CD14-positive monocyte (primary cell): ENCODE data around the gene C15orf40. TPM values are rescaled to one million over a fixed set of nuclear protein-coding genes. Genes with fewer than 3 reads are reported as not detected.

ENCODE experiments used
- DNase-seq, 3 donors: peaks; one replicate each; pipeline ENCODE4 v3.0.0-alpha.2; 2011 to 2022
- H2AFZ ChIP-seq: 2 replicates; pipeline ENCODE4 v1.6.0; 2012; ENCODE audit warnings: mild to moderate bottlenecking, low read depth, low read length, inconsistent platforms; ENCODE audit not compliant: insufficient read depth, poor library complexity, severe bottlenecking
- H3K27ac ChIP-seq, 2 donors: 1 replicate in 1 of 2; 2 replicates in 1 of 2; pipeline ENCODE4 v1.5.1; 2012 to 2013; ENCODE audit warnings: low read length in 2 of 2, control low read depth in 1 of 2, inconsistent platforms in 1 of 2, low read depth in 1 of 2, mild to moderate bottlenecking in 1 of 2
- H3K27me3 ChIP-seq, 2 donors: one replicate each; pipeline versions ENCODE4 v1.6.0 to v1.6.1; 2011 to 2013; ENCODE audit warnings: low read length in 2 of 2; ENCODE audit not compliant: control insufficient read depth in 2 of 2, insufficient read depth in 2 of 2
- H3K36me3 ChIP-seq, 2 donors: replicated peaks in 1 of 2; 1 replicate in 1 of 2; 2 replicates in 1 of 2; pipeline versions ENCODE4 v1.5.1 to v1.6.1; 2012 to 2013; ENCODE audit warnings: low read length in 2 of 2, control low read depth in 1 of 2, inconsistent platforms in 1 of 2, mild to moderate bottlenecking in 1 of 2; ENCODE audit not compliant: insufficient read depth in 2 of 2, control insufficient read depth in 1 of 2
- H3K4me1 ChIP-seq, 2 donors: 1 replicate in 1 of 2; 2 replicates in 1 of 2; pipeline versions ENCODE4 v1.5.1 to v1.6.1; 2012 to 2013; ENCODE audit warnings: low read length in 2 of 2, control low read depth in 1 of 2, inconsistent platforms in 1 of 2, mild to moderate bottlenecking in 1 of 2, moderate library complexity in 1 of 2; ENCODE audit not compliant: insufficient read depth in 2 of 2, control insufficient read depth in 1 of 2
- H3K4me2 ChIP-seq: replicated peaks from 2 replicates; pipeline ENCODE3; 2012; ENCODE audit warnings: low read length, moderate library complexity, mild to moderate bottlenecking; ENCODE audit not compliant: poor library complexity, severe bottlenecking; ENCODE audit errors: extremely low read depth
- H3K4me3 ChIP-seq, 3 experiments: fragments of 200-600 bp in 1 of 3; sonication (generic) in 1 of 3; replicated peaks in 1 of 3; 1 replicate in 2 of 3; 2 replicates in 1 of 3; pipeline ENCODE4 v1.5.1; 2011 to 2013; ENCODE audit warnings: low read length in 3 of 3, mild to moderate bottlenecking in 3 of 3, control low read depth in 2 of 3, low read depth in 2 of 3, inconsistent platforms in 1 of 3, moderate library complexity in 1 of 3
- H3K79me2 ChIP-seq: 2 replicates; pipeline ENCODE4 v1.6.0; 2012; ENCODE audit warnings: mild to moderate bottlenecking, control low read depth, inconsistent platforms, low read length, moderate library complexity; ENCODE audit not compliant: insufficient read depth
- H3K9ac ChIP-seq: 2 replicates; pipeline ENCODE4 v1.6.0; 2017; ENCODE audit warnings: low read length, mild to moderate bottlenecking; ENCODE audit not compliant: insufficient read depth, poor library complexity, severe bottlenecking
- H3K9me3 ChIP-seq, 2 donors: replicated peaks in 1 of 2; 1 replicate in 1 of 2; 2 replicates in 1 of 2; pipeline versions ENCODE4 v1.5.1 to v1.6.1; 2012 to 2013; ENCODE audit warnings: low read length in 2 of 2, control low read depth in 1 of 2; ENCODE audit not compliant: control insufficient read depth in 1 of 2, insufficient read depth in 1 of 2
- H4K20me1 ChIP-seq: 2 replicates; pipeline ENCODE4 v1.6.0; 2012; ENCODE audit warnings: mild to moderate bottlenecking, low read length, control low read depth, moderate library complexity; ENCODE audit not compliant: insufficient read depth
- H3K27ac Mint-ChIP-seq, 7 donors: one replicate each; pipeline ENCODE4 v1.8.0; 2020; ENCODE audit warnings: mild to moderate bottlenecking in 7 of 7, mixed read lengths in 7 of 7, moderate library complexity in 6 of 7, inconsistent platforms in 2 of 7
- H3K27me3 Mint-ChIP-seq, 3 donors: one replicate each; pipeline ENCODE4 v1.8.0; 2021 to 2022; ENCODE audit warnings: low read depth in 3 of 3, mild to moderate bottlenecking in 3 of 3, mixed read lengths in 3 of 3, moderate library complexity in 3 of 3, inconsistent platforms in 1 of 3
- H3K36me3 Mint-ChIP-seq, 2 donors: one replicate each; pipeline ENCODE4 v1.8.0; 2020; ENCODE audit warnings: mixed read lengths in 2 of 2, inconsistent platforms in 1 of 2, mild to moderate bottlenecking in 1 of 2
- H3K4me1 Mint-ChIP-seq: one replicate; pipeline ENCODE4 v1.8.0; 2020; ENCODE audit warnings: mild to moderate bottlenecking, mixed read lengths
- H3K4me3 Mint-ChIP-seq, 2 donors: one replicate each; pipeline ENCODE4 v1.8.0; 2020; ENCODE audit warnings: mild to moderate bottlenecking in 2 of 2, mixed read lengths in 2 of 2, moderate library complexity in 1 of 2
- H3K9me3 Mint-ChIP-seq, 7 donors: one replicate each; pipeline ENCODE4 v1.8.0; 2020 to 2022; ENCODE audit warnings: mixed read lengths in 7 of 7, mild to moderate bottlenecking in 6 of 7, moderate library complexity in 6 of 7, inconsistent platforms in 2 of 7
- CTCF ChIP-seq: fragments of 200-600 bp; IDR thresholded peaks from one replicate; pipeline ENCODE4 v1.8.0; 2022; ENCODE audit warnings: antibody characterized with exemption, mild to moderate bottlenecking
- WGBS: methylation state at CpG from one replicate; pipeline ENCODE4 v1.1.5; 2013; ENCODE audit warnings: missing lambda C conversion rate; ENCODE audit not compliant: insufficient coverage; 5-methylcytosine and 5-hydroxymethylcytosine counted together
- intact Hi-C, 2 donors: fragments of 100-400 bp; cut with micrococcal nuclease; formaldehyde crosslinking; loops; one replicate each; pipeline versions ENCODE4 v1.15.0 to v1.15.1; 2023
- polyA plus RNA-seq, 3 donors: library from polyadenylated mRNA; depleted of rRNA in 1 of 3; unstranded in 2 of 3; stranded (reverse) in 1 of 3; fragments of 300-500 nt in 2 of 3; fragments of >200 nt in 1 of 3; fragmentation: Illumina TruSeq in 2 of 3; gene quantifications; 1 replicate in 2 of 3; 2 replicates in 1 of 3; pipeline ENCODE4 v1.2.3, GENCODE V29; 2012 to 2021

C15orf40 gene
- polyA plus RNA-seq, 3 donors = 13.0 to 32.1 (median 25.7) TPM

GRCh38 chr15:83016906-83017305, 5.5 kb upstream of the C15orf40 start:
- Histone ChIP-seq H3K9me3 (no peaks in the 10 kb centered on the region), H3K4me1 (peaks cover 11 to 12% of the 10 kb centered on the region in 2 donors), H3K27me3 (no peaks in the 10 kb centered on the region), H3K4me2 (no peak overlapping the region), H3K27ac (no peak overlapping the region), H2AFZ (no peak overlapping the region), H3K4me3 (no peak overlapping the region), H4K20me1 (peaks cover 12% of the 10 kb centered on the region), H3K36me3 (peaks cover 46 to 51% of the 10 kb centered on the region in 2 donors), H3K9ac (no peak overlapping the region), H3K79me2 (no peaks in the 10 kb centered on the region)
- TF ChIP-seq CTCF = no peak
- 100% methylated on average over 3 of the region's 5 CpGs for WGBS
- peaks cover 17% of the 10 kb centered on the region for H3K4me1 Mint-ChIP-seq
- no peak overlapping the region for H3K4me3 Mint-ChIP-seq
- H3K27me3 Mint-ChIP-seq = no peaks in the 10 kb centered on the region
- intact Hi-C loops = loop anchor here in 1 of 2 donors (10.0 kb wide), 1 partner anchor 48 kb away; the partner anchor contains the start of gene BTBD1
- peaks cover 36 to 53% of the 10 kb centered on the region in 2 donors for H3K36me3 Mint-ChIP-seq
- no peak overlapping the region for H3K27ac Mint-ChIP-seq
- no peaks in the 10 kb centered on the region for H3K9me3 Mint-ChIP-seq
- DNase-seq = no peak

- peak overlapping the region in 2 of 7 donors; percentile 50 to 75 for H3K27ac Mint-ChIP-seq
Measured at GRCh38 chr15:83015361-83015760, 3.9 kb upstream of the C15orf40 start.

More at GRCh38 chr15:83015361-83015760, 3.9 kb upstream of the C15orf40 start:
- Histone ChIP-seq H2AFZ (no peak overlapping the region), H3K27ac (peak overlapping the region in 1 of 2 donors; percentile 3), H3K27me3 (no peaks in the 10 kb centered on the region), H3K79me2 (peaks cover 11% of the 10 kb centered on the region), H4K20me1 (peaks cover 14% of the 10 kb centered on the region), H3K9me3 (no peaks in the 10 kb centered on the region), H3K4me1 (peaks cover 21 to 25% of the 10 kb centered on the region in 2 donors), H3K36me3 (peaks cover 39% of the 10 kb centered on the region in 2 donors), H3K9ac (no peak overlapping the region), H3K4me3 (no peak overlapping the region), H3K4me2 (no peak overlapping the region)
- DNase-seq = no peak
- intact Hi-C loops = loop anchor here in 1 of 2 donors (10.0 kb wide), 1 partner anchor 49 kb away; the partner anchor contains the start of gene BTBD1
- H3K4me1 Mint-ChIP-seq = peaks cover 27% of the 10 kb centered on the region
- peaks cover 0 to 2% (median 0%) of the 10 kb centered on the region in 3 donors for H3K27me3 Mint-ChIP-seq
- peaks cover 29 to 42% of the 10 kb centered on the region in 2 donors for H3K36me3 Mint-ChIP-seq
- H3K9me3 Mint-ChIP-seq = peaks cover 0 to 3% (median 0%) of the 10 kb centered on the region in 7 donors
- no peak overlapping the region for H3K4me3 Mint-ChIP-seq
- 98% methylated on average over 4 of the region's 4 CpGs for WGBS
- TF ChIP-seq CTCF = no peak
